ENCODE measurements around the gene ENPP7.

GRCh38 chr17:79791735-79792161 is 61.0 kb downstream of the ENPP7 start:
- no peak for TF ChIP-seq CTCF (optimal IDR thresholded peaks at IDR 0.05 in 1 of 3, IDR thresholded peaks at IDR 0.05 in 1 of 3, conservative IDR thresholded peaks at IDR 0.05 in 1 of 3; ENCODE audit: extremely low read depth in 1 of 3, insufficient read depth in 2 of 3, low read length in 3 of 3)
- TF ChIP-seq EZH2 (IDR thresholded peaks at IDR 0.05; ENCODE audit: low read length) = peak; percentile 89
